Right lobe of liver (tissue), 6 donors: ENCODE measurements around the gene IL15RA. TPM values are rescaled to one million over a fixed set of nuclear protein-coding genes. Genes with fewer than 3 reads are reported as not detected.

Experiments used
- ATAC-seq, 4 donors: fragments of 200-7000 bp; cut with Tn5 transposase; one replicate each; pipeline ENCODE4 v1.9.1; 2020; ENCODE audit warnings: mild to moderate bottlenecking in 4 of 4, moderate library complexity in 4 of 4
- DNase-seq, 3 donors: peaks; one replicate each; pipeline ENCODE4 v3.0.0-alpha.2; 2020
- H3K27ac ChIP-seq, 3 donors: fragments of 200-600 bp; one replicate each; pipeline ENCODE4 v1.8.0; 2022
- H3K27me3 ChIP-seq, 2 donors: fragments of 200-600 bp; one replicate each; pipeline ENCODE4 v1.8.0; 2022
- H3K36me3 ChIP-seq, 4 donors: fragments of 200-600 bp; sonication (generic) in 1 of 4; one replicate each; pipeline versions ENCODE4 v1.5.1 to v1.8.0; 2017 to 2022; ENCODE audit warnings: control low read depth in 1 of 4
- H3K4me1 ChIP-seq, 4 donors: fragments of 200-600 bp; sonication (generic) in 1 of 4; one replicate each; pipeline versions ENCODE4 v1.5.1 to v1.8.0; 2017 to 2022; ENCODE audit warnings: control low read depth in 1 of 4
- H3K4me3 ChIP-seq, 3 donors: fragments of 200-600 bp; one replicate each; pipeline ENCODE4 v1.8.0; 2022
- H3K9me3 ChIP-seq, 4 donors: fragments of 200-600 bp; sonication (generic) in 1 of 4; one replicate each; pipeline versions ENCODE4 v1.5.1 to v1.8.0; 2017 to 2022; ENCODE audit warnings: control low read depth in 1 of 4
- POLR2A ChIP-seq: fragments of 450-650 bp; IDR thresholded peaks from one replicate; pipeline ENCODE4 v1.6.1; 2017; ENCODE audit warnings: antibody characterized with exemption, mild to moderate bottlenecking
- WGBS: methylation state at CpG from one replicate; pipeline ENCODE4 v1.1.6; 2018; ENCODE audit warnings: low coverage, low lambda C conversion rate; ENCODE audit not compliant: insufficient coverage; ENCODE audit errors: missing lambda C conversion rate; 5-methylcytosine and 5-hydroxymethylcytosine counted together
- intact Hi-C, 2 donors: fragments of 100-400 bp; cut with DNase I; formaldehyde crosslinking; loops; one replicate each; pipeline versions ENCODE4 v1.11.2 to v1.14.1; 2022
- total RNA-seq, 6 experiments: library from RNA; depleted of rRNA in 2 of 6; stranded (reverse); fragments of >200 nt in 2 of 6; fragmentation: NEBNext Ultra II Directional in 3 of 6; extraction: Animal tissue kit (Norgen Biotek cat#: 25700) in 3 of 6; gene quantifications; one replicate each; pipeline versions ENCODE4 v1.1.0 to v1.2.4, GENCODE V29; 2016 to 2023
- TF ChIP-seq, protein P1 (sequence below), 4 donors: fragments of 200-600 bp in 3 of 4; fragments of 450-650 bp in 1 of 4; IDR thresholded peaks; one replicate each; pipeline versions ENCODE4 v1.5.1 to v1.8.0; 2016 to 2022; ENCODE audit warnings: antibody characterized with exemption in 4 of 4, mild to moderate bottlenecking in 2 of 4
- donor health status: DM: no; HTN: yes; CAD: no.
- donor health status: DM: no; HTN: no; CAD: no.
- donor health status: DM: no; HTN: no; CAD: no.
- donor health status: DM: no; HTN: yes; CAD: no.
- donor health status: DM: no; HTN: yes; CAD: no.

IL15RA gene
- total RNA-seq, 6 experiments from 2014 or later, result 6.2 to 42.7 (median 13.3) TPM

DNA sequence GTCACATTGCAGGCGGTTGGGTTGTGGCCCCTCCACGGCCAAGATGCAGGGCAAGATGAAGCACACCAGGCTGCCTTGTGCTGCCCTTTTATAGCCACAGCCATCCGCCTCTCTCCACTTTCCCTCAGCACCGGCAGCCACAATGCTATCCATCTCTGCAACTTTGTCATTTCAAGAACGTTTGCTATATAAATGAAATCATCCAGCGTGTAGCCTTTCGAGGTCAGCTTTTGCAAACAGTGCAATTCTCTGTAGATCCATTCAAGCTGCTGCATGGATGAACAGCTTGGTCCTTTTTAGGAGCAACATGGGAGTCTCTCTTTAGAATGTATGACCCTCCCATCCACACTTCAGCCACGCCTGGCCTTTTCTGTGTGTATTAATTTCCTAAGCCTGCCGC, 6.4 kb upstream of the IL15RA start:
- DNase-seq, result peak in 1 of 3 donors; percentile 19
- TF ChIP-seq, protein P1, sequence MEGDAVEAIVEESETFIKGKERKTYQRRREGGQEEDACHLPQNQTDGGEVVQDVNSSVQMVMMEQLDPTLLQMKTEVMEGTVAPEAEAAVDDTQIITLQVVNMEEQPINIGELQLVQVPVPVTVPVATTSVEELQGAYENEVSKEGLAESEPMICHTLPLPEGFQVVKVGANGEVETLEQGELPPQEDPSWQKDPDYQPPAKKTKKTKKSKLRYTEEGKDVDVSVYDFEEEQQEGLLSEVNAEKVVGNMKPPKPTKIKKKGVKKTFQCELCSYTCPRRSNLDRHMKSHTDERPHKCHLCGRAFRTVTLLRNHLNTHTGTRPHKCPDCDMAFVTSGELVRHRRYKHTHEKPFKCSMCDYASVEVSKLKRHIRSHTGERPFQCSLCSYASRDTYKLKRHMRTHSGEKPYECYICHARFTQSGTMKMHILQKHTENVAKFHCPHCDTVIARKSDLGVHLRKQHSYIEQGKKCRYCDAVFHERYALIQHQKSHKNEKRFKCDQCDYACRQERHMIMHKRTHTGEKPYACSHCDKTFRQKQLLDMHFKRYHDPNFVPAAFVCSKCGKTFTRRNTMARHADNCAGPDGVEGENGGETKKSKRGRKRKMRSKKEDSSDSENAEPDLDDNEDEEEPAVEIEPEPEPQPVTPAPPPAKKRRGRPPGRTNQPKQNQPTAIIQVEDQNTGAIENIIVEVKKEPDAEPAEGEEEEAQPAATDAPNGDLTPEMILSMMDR (IDR thresholded peaks at IDR 0.05), result no peak
- no peak for TF ChIP-seq POLR2A
- Histone ChIP-seq H3K4me1 (peaks cover 0 to under 1% (median 0%) of the 10 kb centered on the region in 4 donors), H3K9me3 (no peaks in the 10 kb centered on the region), H3K27me3 (no peaks in the 10 kb centered on the region), H3K27ac (no peak overlapping the region), H3K36me3 (no peaks in the 10 kb centered on the region), H3K4me3 (no peak overlapping the region)
- WGBS, result 76% methylated on average over 7 of the region's 9 CpGs
- no peak for ATAC-seq
- intact Hi-C loops, result no loop called here

DNA sequence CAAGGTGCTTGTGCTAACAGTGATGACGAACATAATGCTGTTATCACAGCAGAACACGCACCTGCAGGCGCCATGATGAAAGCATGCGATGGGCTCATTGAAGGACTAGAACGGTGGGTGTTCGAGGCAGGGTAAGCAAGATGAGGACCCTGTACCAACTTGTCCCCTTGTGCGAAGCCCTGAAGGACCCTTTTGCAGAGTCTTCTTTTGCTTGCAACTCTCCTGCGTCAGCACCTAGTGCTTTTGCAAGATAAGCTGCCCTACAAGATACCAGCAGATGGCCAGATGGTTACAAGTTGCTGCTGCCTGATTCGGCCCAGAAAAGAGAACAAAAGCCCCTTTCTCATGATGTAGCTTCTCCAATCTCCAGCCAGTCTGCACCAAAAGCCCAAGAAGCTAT, 4.2 kb upstream of the IL15RA start:
- TF ChIP-seq, protein P1 (IDR thresholded peaks at IDR 0.05), result no peak
- no peak for TF ChIP-seq POLR2A
- Histone ChIP-seq H3K4me1 (peaks cover 0 to 7% (median 2%) of the 10 kb centered on the region in 4 donors), H3K36me3 (no peaks in the 10 kb centered on the region), H3K27ac (no peak overlapping the region), H3K4me3 (no peak overlapping the region), H3K9me3 (no peaks in the 10 kb centered on the region), H3K27me3 (no peaks in the 10 kb centered on the region)
- intact Hi-C loops, result no loop called here
- 74% methylated on average over 5 of the region's 9 CpGs for WGBS
- no peak for ATAC-seq
- DNase-seq, result peak in 1 of 3 donors; percentile 21

DNA sequence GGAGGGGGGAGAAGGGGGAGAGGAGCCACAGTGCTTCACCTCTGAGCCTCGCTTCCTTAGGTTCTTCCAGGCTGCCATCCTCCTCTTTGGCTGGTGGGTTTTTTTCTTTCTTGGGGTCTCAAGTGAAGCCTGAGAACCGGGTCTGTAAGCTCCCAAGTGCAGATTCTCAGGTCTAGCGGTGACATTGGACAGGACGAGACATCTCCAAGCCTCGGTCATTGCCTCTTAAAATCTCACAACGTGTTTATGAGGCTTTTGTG, 817 bp upstream of the IL15RA start:
- H3K4me1 ChIP-seq, result peaks cover 0 to 14% (median 3%) of the 10 kb centered on the region in 4 donors
- TF ChIP-seq, protein P1 (IDR thresholded peaks at IDR 0.05), result no peak
- no peak for TF ChIP-seq POLR2A
- H3K27ac ChIP-seq, result peak overlapping the region; percentile 93 to 98 (median 98)
- DNase-seq, result no peak
- WGBS, result 18% methylated on average over 5 of the region's 6 CpGs
- no peaks in the 10 kb centered on the region for H3K9me3 ChIP-seq
- H3K4me3 ChIP-seq, result peak overlapping the region; percentile 72 to 99 (median 83)
- intact Hi-C loops, result no loop called here
- no peak for ATAC-seq
- no peaks in the 10 kb centered on the region for H3K36me3 ChIP-seq
- no peaks in the 10 kb centered on the region for H3K27me3 ChIP-seq

DNA sequence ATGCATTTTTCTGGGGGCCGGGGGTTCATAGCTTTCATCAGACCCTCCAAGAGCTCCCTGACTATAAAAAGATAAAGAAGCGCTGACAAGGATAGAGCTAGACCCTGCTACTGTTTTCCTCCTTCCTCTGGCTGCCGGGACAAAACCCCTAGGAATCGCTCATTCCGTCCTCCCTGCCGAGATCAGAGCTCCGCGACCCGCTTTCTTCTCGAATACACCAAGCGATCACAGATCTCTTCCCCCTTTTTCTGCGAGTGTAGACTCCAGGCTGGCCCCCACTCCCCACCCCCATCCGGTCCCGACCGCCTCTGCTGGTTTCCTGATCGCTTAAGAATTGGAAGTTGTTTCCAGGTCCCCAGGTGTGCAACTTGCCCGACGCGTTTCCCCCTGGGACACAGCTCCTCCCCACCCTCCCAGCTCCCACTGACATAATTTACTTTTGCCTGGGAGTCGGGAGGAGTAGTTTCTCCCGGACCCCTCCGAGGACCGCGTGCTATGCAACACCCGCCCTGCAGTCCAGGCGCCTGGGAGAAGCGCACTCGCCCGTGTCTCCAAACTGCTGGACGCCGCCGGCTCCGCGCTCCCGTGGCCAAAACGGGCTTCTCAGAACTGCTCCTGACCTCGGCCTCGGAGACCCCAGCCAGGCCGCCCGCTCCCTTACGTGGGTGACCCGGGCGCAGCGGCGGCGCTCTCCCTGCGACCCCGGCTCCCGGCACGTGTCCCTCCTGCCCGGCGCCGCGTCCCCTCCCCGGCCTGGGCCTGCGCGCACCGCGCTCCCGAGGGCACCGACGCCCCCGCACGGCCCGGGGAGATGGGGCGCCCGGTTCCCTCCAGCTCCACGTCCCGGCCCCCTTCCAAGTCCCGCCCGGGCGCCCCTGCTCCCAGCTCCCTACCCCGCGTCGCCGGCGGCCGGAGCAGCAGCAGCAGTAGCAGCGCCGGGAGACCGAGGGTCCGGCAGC, 552 bp downstream of the IL15RA start:
- 2% methylated on average over 24 of the region's 82 CpGs for WGBS
- H3K4me3 ChIP-seq, result peak overlapping the region; percentile 72 to 99 (median 83)
- H3K36me3 ChIP-seq, result no peaks in the 10 kb centered on the region
- ATAC-seq, result peak; percentile 34 to 66 (median 60)
- TF ChIP-seq POLR2A, result no peak
- TF ChIP-seq, protein P1 (IDR thresholded peaks at IDR 0.05), result no peak
- H3K9me3 ChIP-seq, result no peaks in the 10 kb centered on the region
- H3K27ac ChIP-seq, result peak overlapping the region; percentile 93 to 98 (median 98)
- DNase-seq, result peak; percentile 64 to 76 (median 74)
- H3K27me3 ChIP-seq, result no peaks in the 10 kb centered on the region
- intact Hi-C loops, result no loop called here
- peaks cover 0 to 27% (median 10%) of the 10 kb centered on the region in 4 donors for H3K4me1 ChIP-seq
